ENCODE results near the gene FNDC8.
"Not testable (repeated sequence)": the region's sequence is repeated elsewhere in the genome, so short reads cannot be mapped to it uniquely, and the experiment has no call there.

Gene FNDC8

DNA sequence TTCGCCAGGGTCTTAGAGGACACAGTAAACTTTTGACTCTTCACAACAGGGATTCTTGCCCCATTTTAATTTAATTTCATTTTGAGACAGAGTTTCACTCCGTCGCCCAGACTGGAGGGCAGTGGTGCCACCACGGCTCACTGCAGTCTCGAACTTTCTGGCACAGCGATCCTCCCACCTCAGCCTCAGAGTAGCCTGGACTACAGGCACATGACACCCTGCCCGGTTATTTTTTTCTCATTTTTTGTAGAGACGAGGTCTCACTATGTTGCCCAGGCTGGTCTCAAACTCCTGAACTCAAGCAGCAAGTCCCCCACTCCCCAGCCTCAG is 21.0 kb downstream of the FNDC8 start:
- no peak for DNase-seq (ENCODE audit: low read depth, low spot score)

DNA sequence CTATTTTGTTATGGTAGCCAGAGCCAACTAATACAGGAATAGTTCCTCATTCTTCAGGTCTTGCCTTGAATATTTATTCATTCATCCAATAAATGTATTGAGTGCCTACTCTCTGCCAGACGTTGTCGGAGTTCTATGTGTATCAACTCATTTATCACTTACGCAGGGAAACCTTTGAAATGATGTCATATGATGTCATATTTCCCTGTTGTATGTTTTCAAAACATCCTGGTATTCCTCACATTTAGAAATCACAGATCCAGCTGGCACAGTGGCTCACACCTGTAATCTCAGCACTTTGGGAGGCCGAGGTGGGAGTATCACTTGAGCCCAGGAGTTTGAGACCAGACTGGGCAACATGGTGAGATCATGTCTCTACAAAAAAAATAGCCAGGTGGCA is 23.4 kb downstream of the FNDC8 start:
- no peak for DNase-seq (ENCODE audit: low read depth, low spot score)

DNA sequence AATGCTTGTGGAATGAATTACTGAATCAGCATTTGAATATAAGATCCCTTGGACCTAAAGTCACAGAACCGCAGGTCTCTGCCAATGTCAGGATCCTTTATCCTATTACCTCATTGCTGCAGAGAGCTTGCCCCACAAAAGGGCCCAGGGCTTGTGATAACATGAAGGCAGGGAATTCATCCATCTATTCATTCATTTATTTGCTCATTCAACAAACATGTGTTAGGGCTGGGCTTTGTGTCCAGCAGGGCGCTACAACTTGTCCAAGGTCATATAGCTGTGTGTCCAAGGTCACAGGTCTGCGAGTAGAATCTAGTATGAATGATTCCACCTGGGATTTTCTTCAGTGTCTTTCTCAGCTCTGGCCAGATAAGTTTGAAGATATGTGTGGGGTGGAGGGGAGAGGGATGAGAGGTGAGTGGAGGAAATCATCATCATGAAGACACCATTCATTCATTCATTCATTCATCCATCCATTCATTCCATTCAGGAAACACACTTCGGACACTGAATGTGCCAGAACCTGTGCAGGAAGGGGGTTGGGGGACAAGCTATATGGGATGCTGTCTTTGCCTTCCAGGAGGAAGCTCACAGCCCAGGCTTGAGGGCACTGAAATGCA is 24.9 kb downstream of the FNDC8 start:
- no peak for DNase-seq (ENCODE audit: low read depth, low spot score)

DNA sequence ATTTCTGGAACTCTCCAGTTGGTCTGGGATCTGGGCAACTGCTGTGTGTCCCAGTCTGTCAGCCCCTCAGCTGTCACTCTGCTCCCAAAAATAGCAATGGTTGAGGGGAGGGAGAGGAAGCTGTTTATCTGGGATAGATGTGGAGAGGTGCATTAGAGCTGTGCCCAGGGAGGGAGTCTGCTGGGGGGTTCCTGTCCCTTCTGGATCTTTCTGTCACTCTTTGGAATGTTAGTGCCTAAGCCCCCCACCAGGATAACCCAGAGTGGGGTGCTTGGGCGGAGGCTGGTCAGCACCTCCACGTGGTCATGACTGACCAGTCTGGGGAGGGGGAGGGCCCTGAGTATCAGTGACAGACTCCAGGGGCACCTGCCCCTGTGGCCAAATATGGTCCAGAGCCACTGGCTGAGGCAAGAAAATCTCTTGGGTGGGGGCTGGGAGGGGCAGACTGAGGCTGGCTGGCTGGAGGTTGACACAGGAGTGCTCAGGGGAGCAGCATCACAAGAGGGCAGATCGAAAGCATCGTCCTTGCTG is 26.0 kb downstream of the FNDC8 start, which contains the start of gene UNC45B:
Gene UNC45B, plus strand, starts transcription at position 443 of the 531 bp plus-strand sequence. CDS start 447 bp downstream, outside the sequence.
- no peak for DNase-seq (ENCODE audit: low read depth, low spot score)

DNA sequence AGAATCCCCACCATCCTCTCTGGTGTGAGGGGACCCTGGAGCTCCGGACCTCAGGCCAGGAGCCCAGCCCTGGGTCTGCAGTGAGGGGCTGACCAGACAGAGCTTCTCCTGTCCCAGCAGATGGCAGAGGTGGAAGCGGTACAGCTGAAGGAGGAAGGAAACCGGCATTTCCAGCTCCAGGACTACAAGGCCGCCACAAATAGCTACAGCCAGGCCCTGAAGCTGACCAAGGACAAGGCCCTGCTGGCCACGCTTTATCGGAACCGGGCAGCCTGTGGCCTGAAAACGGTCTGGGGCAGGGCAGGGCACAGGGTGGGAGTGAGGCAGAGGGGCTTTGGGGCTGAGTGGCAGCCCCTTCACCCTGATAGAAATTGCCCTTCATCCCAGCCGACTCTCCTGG is 26.7 kb downstream of the FNDC8 start:
- DNase-seq (ENCODE audit: low read depth, low spot score): no peak

DNA sequence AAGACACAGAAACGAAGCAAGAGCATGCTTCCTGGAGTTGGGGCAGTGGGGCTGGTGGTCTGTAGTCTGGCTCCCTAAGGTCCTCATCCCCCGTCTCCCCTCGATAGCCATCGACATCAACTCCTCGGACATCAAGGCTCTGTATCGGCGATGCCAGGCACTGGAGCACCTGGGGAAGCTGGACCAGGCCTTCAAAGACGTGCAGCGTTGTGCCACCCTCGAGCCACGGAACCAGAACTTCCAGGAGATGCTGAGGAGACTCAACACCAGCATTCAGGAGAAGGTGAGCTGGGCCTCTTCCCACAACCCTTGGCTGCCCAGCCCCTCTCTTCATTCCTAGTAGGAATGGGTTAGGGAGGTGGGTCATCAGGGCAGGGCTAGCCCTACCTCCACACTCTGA is 28.5 kb downstream of the FNDC8 start:
- DNase-seq (ENCODE audit: low read depth, low spot score): no peak

DNA sequence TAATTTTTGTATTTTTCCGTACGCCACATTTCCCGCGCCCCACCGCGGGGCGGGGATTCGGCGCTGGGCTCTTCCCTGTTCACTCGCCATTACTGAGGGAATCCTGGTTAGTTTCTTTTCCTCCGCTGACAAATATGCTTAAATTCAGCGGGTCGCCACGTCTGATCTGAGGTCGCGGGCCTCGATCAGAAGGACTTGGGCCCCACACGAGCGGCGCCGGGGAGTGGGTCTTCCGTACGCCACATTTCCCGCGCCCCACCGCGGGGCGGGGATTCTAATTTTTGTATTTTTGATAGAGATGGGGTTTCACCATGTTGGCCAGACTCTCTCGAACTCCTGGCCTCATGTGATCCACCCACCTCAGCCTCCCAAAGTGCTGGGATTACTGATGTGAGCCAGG is 29.7 kb downstream of the FNDC8 start:
- not testable (repeated sequence) for DNase-seq (ENCODE audit: low read depth, low spot score)

DNA sequence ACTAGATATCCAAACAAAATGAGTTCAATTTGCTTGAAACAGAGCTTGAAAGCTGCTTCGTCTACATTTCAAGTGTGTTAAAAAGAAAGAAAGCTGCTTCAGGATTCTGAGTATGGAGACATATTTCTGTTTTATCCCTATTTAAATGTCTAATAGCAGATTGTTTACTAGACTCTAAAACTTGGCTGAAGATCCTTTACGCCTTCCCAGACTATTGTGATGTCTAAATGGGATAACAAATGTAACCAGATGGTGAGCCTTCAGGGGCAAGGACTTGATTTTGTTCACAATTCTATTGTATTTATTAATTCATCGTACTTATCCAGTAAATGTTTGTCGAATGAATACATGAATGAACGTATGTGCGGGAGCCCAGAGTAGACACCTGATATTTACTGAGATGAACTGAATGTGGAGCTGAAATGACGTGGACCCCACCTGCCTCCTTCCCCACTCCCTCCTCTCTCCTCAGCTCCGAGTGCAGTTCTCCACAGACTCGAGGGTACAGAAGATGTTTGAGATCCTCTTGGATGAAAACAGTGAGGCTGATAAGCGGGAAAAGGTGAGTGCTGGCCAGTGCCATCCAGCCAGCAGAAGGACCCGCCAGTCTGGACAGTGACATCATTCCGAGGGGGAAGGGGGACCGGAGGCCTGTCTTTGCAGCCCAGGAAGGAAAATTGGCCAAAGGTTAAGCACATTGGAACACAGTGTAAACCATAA is 31.2 kb downstream of the FNDC8 start:
- DNase-seq (ENCODE audit: low read depth, low spot score): no peak

GRCh38 chr17:35154196-35155165 is 33.1 kb downstream of the FNDC8 start:
- no peak for DNase-seq (ENCODE audit: low read depth, low spot score)

- no peak for DNase-seq (ENCODE audit: low read depth, low spot score)
These were observed 33.8 kb downstream of the FNDC8 start for GRCh38 chr17:35155246-35155645.

DNA sequence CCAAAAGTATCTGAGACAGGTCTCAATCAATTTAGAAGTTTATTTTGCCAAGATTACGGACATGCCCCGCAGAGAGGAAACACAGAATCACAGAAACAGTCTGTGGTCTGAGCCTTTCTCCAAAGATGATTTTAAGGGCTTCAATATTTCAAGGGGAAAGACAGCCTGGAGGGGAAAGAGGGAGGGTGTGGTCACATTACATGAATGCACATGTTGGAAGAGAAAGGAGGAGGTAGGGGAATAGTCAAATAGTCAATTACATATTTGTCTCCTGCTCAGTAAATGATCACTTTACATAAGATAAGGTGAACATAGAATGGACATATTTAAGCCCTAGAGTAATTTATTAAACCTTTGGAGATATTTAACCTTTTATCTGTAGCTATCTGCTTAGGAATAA is 38.5 kb downstream of the FNDC8 start:
- DNase-seq (ENCODE audit: low read depth, low spot score): no peak

DNA sequence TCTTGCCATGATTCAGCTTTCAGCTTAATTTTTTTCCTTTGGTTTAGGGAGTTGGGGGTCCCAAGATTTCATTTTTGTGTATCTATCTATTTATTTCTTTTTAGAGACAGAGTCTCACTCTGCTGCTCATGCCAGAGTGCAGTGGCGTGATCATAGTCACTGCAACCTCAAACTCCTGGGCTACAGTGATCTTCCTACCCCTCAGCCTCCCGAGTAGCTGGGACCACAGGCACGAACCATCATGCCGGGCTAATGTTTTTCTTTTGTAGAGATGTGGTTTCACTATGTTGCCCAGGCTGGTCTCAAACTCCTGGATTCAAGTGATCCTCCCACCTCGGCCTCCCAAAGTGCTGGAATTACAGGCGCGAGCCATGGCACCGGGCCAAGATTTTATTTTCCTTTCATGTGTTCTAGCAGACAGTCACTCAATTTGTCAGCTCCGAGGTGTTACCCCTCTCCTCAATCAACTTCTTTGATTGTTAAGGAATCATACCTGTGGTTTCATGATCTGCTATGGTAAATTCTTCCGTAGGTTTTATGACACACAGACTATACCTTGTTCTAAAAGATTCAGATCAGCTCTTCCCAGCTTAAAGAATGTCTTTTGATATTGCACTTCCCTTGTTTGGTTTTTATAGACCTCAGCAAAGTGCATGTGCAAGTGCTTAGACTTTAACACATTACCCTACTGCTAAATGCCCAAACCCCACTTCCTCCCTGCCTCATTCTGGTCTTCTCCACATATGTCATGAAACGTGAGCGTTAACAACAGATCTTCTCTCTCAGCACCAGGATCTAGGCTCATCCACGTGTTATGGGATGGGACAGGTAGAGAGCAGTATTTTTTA is 39.2 kb downstream of the FNDC8 start:
- DNase-seq (ENCODE audit: low read depth, low spot score): no peak

GRCh38 chr17:35161281-35161761 is 39.9 kb downstream of the FNDC8 start:
- no peak for DNase-seq (ENCODE audit: low read depth, low spot score)

- no peak for DNase-seq (ENCODE audit: low read depth, low spot score)
These were observed 41.3 kb downstream of the FNDC8 start for GRCh38 chr17:35162755-35163154.

DNA sequence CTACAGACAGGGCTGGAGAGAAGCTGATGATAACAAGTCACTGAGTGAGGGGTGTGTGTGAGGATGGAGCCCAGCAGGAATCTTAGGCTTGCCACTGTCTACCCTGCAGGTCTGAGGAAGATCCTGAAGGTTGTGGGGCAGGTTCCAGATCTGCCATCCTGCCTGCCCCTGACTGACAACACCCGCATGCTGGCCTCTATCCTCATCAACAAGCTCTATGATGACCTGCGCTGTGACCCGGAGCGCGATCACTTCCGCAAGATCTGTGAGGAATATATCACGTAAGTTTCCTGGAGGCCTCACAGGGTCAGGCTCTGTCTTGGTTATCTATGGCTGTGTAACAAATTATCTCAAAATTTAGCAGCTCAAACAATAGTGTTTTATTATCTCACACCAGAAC is 42.5 kb downstream of the FNDC8 start:
- no peak for DNase-seq (ENCODE audit: low read depth, low spot score)

DNA sequence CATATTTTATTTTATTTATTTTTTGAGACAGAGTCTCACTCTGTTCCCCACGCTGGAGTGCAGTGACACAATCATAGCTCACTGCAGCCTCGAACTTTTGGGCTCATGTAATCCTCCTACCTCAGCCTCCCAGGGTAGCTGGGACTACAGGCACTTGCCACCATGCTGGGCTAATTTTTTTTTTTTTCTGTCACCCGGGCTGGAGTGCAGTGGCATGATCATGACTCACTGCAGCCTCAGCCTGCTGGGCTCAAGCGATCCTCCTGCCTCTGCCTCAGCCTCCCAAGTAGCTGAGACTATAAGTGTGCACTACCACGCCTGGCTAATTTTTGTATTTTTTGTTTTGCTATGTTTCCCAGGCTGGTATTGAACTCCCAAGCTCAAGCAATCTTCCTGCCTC is 43.3 kb downstream of the FNDC8 start:
- DNase-seq (ENCODE audit: low read depth, low spot score): no peak

DNA sequence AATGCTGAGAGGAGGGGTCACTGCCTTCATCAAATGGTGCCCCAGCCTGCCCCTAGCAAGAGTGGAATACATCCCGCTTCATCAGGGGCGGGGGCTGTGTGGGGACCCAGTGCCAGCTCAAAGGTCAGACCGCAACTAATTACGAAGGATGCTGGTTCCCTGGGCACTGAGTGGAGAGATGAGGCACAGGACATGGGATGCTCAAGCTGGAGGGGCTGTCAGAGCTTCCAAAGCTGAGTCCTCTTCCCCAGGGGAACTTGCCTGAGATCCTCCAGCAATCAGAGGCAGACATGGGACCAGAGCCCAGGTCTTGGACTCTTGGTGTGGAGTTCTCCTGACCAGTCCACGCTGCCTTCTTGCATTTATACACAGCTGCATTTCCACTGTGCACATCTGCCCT is 45.1 kb downstream of the FNDC8 start:
- no peak for DNase-seq (ENCODE audit: low read depth, low spot score)

GRCh38 chr17:35167046-35167445 is 45.6 kb downstream of the FNDC8 start:
- no peak for DNase-seq (ENCODE audit: low read depth, low spot score)

- DNase-seq (ENCODE audit: low read depth, low spot score): no peak
These were observed 46.3 kb downstream of the FNDC8 start for GRCh38 chr17:35167666-35168065.

- DNase-seq (ENCODE audit: low read depth, low spot score): no peak
These were observed 48.5 kb downstream of the FNDC8 start for GRCh38 chr17:35169835-35170363.

All from activated CD4-positive, CD25-positive, alpha-beta regulatory T cell treated with anti-CD3 and anti-CD28 coated beads, Interleukin-2, amount 50 U/mL, for 16 hours (primary cell).